ENCODE measurements around the gene CREB3L2.
"Not testable (repeated sequence)": the region's sequence is repeated elsewhere in the genome, so short reads cannot be mapped to it uniquely, and the experiment has no call there.

The CREB3L2 gene

GRCh38 chr7:137846827-137847567 lies 154.9 kb downstream of the CREB3L2 start, which contains the start of gene DGKI:
Gene DGKI (minus strand): TSS chr7:137846974.
- peak in 55 of 56 donors; percentile 10 to 84 (median 63) for DNase-seq

- no peak for DNase-seq
Observed at GRCh38 chr7:137846549-137846826, 155.4 kb downstream of the CREB3L2 start.

- DNase-seq: peak in 21 of 56 donors; percentile 1 to 72 (median 47)
Observed at GRCh38 chr7:137844677-137845425, 157.0 kb downstream of the CREB3L2 start.

- peak in 2 of 56 donors; percentile 7 for DNase-seq
Observed at GRCh38 chr7:137839903-137840779, 161.7 kb downstream of the CREB3L2 start.

- no peak for DNase-seq
Observed at GRCh38 chr7:137838706-137839315, 163.1 kb downstream of the CREB3L2 start.

GRCh38 chr7:137836541-137836940 lies 165.3 kb downstream of the CREB3L2 start:
- DNase-seq: no peak

GRCh38 chr7:137836113-137836509 lies 165.8 kb downstream of the CREB3L2 start:
- DNase-seq: no peak

GRCh38 chr7:137835486-137836112 lies 166.3 kb downstream of the CREB3L2 start:
- no peak for DNase-seq

- no peak for DNase-seq
Observed at GRCh38 chr7:137834552-137834951, 167.3 kb downstream of the CREB3L2 start.

- DNase-seq: not testable (repeated sequence)
Observed at GRCh38 chr7:137832990-137833389, 168.9 kb downstream of the CREB3L2 start.

GRCh38 chr7:137832382-137832781 lies 169.5 kb downstream of the CREB3L2 start:
- no peak for DNase-seq

- DNase-seq: not testable (repeated sequence)
Observed at GRCh38 chr7:137831555-137831954, 170.3 kb downstream of the CREB3L2 start.

GRCh38 chr7:137829337-137829992 lies 172.4 kb downstream of the CREB3L2 start:
- no peak for DNase-seq

GRCh38 chr7:137828456-137828855 lies 173.4 kb downstream of the CREB3L2 start:
- no peak for DNase-seq

- no peak for DNase-seq
Observed at GRCh38 chr7:137825489-137825888, 176.4 kb downstream of the CREB3L2 start.
